ENCODE data around the gene FGD2.

Gene FGD2

GRCh38 chr6:37005061-37005810, at the start of gene FGD2:
FGD2 (plus strand) TSS chr6:37005655; CDS start chr6:37005818, 163 bp downstream.
- no peak for DNase-seq

- DNase-seq = no peak
Measured at GRCh38 chr6:36955671-36956445, 49.6 kb upstream of the FGD2 start.

- DNase-seq = no peak
Measured at GRCh38 chr6:36956446-36956820, 49.0 kb upstream of the FGD2 start.

GRCh38 chr6:36957773-36958271, 47.6 kb upstream of the FGD2 start:
- DNase-seq = no peak

GRCh38 chr6:36958775-36959554, 46.5 kb upstream of the FGD2 start:
- DNase-seq = no peak

GRCh38 chr6:36959555-36960250, 45.8 kb upstream of the FGD2 start:
- DNase-seq = no peak

GRCh38 chr6:36961441-36962435, 43.7 kb upstream of the FGD2 start:
- DNase-seq = no peak

- no peak for DNase-seq
Measured at GRCh38 chr6:36962874-36963273, 42.6 kb upstream of the FGD2 start.

GRCh38 chr6:36963451-36964290, 41.8 kb upstream of the FGD2 start:
- DNase-seq = peak; percentile 56

GRCh38 chr6:36964349-36964748, 41.1 kb upstream of the FGD2 start:
- no peak for DNase-seq

GRCh38 chr6:36964908-36965307, 40.5 kb upstream of the FGD2 start:
- DNase-seq = no peak

- no peak for DNase-seq
Measured at GRCh38 chr6:36967301-36967700, 38.2 kb upstream of the FGD2 start.

- no peak for DNase-seq
Measured at GRCh38 chr6:36967757-36968156, 37.7 kb upstream of the FGD2 start.

- peak; percentile 50 for DNase-seq
Measured at GRCh38 chr6:36968266-36968977, 37.0 kb upstream of the FGD2 start.

GRCh38 chr6:36969240-36969691, 36.2 kb upstream of the FGD2 start:
- DNase-seq = no peak

GRCh38 chr6:36969988-36970891, 35.2 kb upstream of the FGD2 start:
- DNase-seq = no peak

- no peak for DNase-seq
Measured at GRCh38 chr6:36970892-36971842, 34.3 kb upstream of the FGD2 start.
